Panc1 (cell line): Measurements from ENCODE around the gene NCK2. TPM values are rescaled to one million over a fixed set of nuclear protein-coding genes. Genes with fewer than 3 reads are reported as not detected.

Source experiments
- ATAC-seq: fragments of 200-7000 bp; cut with Tn5 transposase; 2 replicates; pipeline ENCODE4 v1.9.1; 2020; ENCODE audit warnings: mild to moderate bottlenecking, moderate library complexity
- BruUV-seq: library from RNA; stranded (reverse); fragments of 400-500 nt; replicated peaks from 2 replicates; lab custom pipeline; 2021; lab: Mats Ljungman, UMichigan
- CTCF ChIA-PET: fragments of 300-600 bp; sonication (Branson Sonifier 250); formaldehyde crosslinking; loops from one replicate; lab custom pipeline; 2022; ENCODE audit warnings: antibody characterized with exemption; lab: Charles Lee
- POLR2A ChIA-PET: fragments of 300-600 bp; sonication (Branson Sonifier 250); formaldehyde crosslinking; loops from one replicate; lab custom pipeline; 2022; ENCODE audit warnings: antibody characterized with exemption; lab: Charles Lee
- DNase-seq: peaks from one replicate; pipeline ENCODE4 v3.0.0-alpha.2; 2010; ENCODE audit warnings: low read depth, low spot score
- H3K27ac ChIP-seq: 2 replicates; pipeline ENCODE4 v1.5.1; 2011; ENCODE audit warnings: mild to moderate bottlenecking, low read length, inconsistent platforms
- H3K27me3 ChIP-seq: fragments of 200-500 bp; sonication (Bioruptor generic); 2 replicates; pipeline ENCODE4 v1.6.0; 2014; ENCODE audit warnings: low read length, inconsistent platforms; ENCODE audit not compliant: control insufficient read depth, insufficient read depth
- H3K36me3 ChIP-seq: fragments of 200-500 bp; sonication (Bioruptor generic); 2 replicates; pipeline ENCODE4 v1.5.1; 2014; ENCODE audit warnings: inconsistent platforms, mild to moderate bottlenecking, low read length, moderate library complexity; ENCODE audit not compliant: control insufficient read depth, insufficient read depth
- H3K4me1 ChIP-seq: 2 replicates; pipeline ENCODE4 v1.5.1; 2011; ENCODE audit warnings: inconsistent platforms, mild to moderate bottlenecking, low read length, moderate library complexity; ENCODE audit not compliant: control insufficient read depth, insufficient read depth
- H3K4me3 ChIP-seq, 2 experiments: 2 replicates each; pipeline ENCODE4 v1.5.1; 2011 to 2012; ENCODE audit warnings: low read depth in 2 of 2, low read length in 2 of 2, mild to moderate bottlenecking in 2 of 2, inconsistent platforms in 1 of 2, moderate library complexity in 1 of 2
- H3K9me3 ChIP-seq: fragments of 200-500 bp; sonication (Bioruptor generic); 2 replicates; pipeline ENCODE4 v1.5.1; 2014; ENCODE audit warnings: low read depth, mild to moderate bottlenecking, inconsistent platforms, low read length, moderate library complexity; ENCODE audit not compliant: control insufficient read depth, insufficient read depth
- POLR2AphosphoS5 ChIP-seq: IDR thresholded peaks from 2 replicates; pipeline ENCODE4 v1.6.1; 2012; ENCODE audit warnings: mild to moderate bottlenecking, low read depth, low read length, moderate library complexity
- SIN3A ChIP-seq: IDR thresholded peaks from 2 replicates; pipeline ENCODE4 v1.6.1; 2012; ENCODE audit warnings: low read depth, mild to moderate bottlenecking, low read length, moderate library complexity, borderline replicate concordance; ENCODE audit not compliant: insufficient read depth
- TCF7L2 ChIP-seq: IDR thresholded peaks from 2 replicates; pipeline ENCODE4 v1.6.1; 2011; ENCODE audit warnings: mild to moderate bottlenecking, low read depth, low read length, inconsistent platforms
- in situ Hi-C: cut with HindIII; loops from 2 replicates; pipeline ENCODE4 v1.10.0; 2016; ENCODE audit warnings: low sequenced_read_pairs, low pct_unique_long_range_greater_than_20kb
- intact Hi-C: fragments of 100-400 bp; cut with micrococcal nuclease; formaldehyde crosslinking; loops from one replicate; pipeline ENCODE4 v1.10.0; 2022; ENCODE audit not compliant: unreplicated experiment
- total RNA-seq: library from RNA; stranded (reverse); gene quantifications from one replicate; pipeline ENCODE4 v1.2.1, GENCODE V29; 2021; ENCODE audit not compliant: unreplicated experiment
- TF ChIP-seq, protein P1 (sequence below): fragments of 450-650 bp; IDR thresholded peaks from 2 replicates; pipeline ENCODE4 v1.5.1; 2017; ENCODE audit warnings: mild to moderate bottlenecking
- TF ChIP-seq, protein P2 (sequence below), 2 experiments: IDR thresholded peaks; 2 replicates each; pipeline ENCODE4 v1.6.1; 2011 to 2012; ENCODE audit warnings: low read depth in 2 of 2, control low read depth in 1 of 2, low read length in 1 of 2, mild to moderate bottlenecking in 1 of 2, moderate library complexity in 1 of 2; ENCODE audit not compliant: insufficient read depth in 1 of 2

The NCK2 gene
- total RNA-seq, 1 experiment from 2014 or later = 60.7 TPM

DNA sequence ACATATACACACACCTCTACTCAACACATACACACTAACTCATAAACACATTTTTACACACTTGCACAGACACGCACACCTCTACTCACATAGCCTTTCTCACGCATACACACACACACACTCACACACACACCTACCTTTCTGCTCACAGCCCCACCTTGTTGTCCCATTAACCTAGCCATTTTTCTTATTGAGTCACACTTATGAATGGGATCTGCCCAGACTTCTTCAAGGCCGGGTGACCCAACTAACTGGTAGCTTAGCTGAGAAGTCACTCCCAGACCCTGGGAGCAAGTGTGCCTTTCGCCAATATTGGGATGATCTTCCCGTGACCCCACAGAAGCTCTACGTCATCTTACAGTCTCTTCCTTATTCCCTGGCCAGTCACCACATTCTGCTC lies 192.2 kb downstream of the NCK2 start:
- DNase-seq = no peak
- Histone ChIP-seq H3K27ac (no peak overlapping the region), H3K4me1 (no peaks in the 10 kb centered on the region), H3K9me3 (no peaks in the 10 kb centered on the region), H3K36me3 (no peaks in the 10 kb centered on the region), H3K27me3 (no peaks in the 10 kb centered on the region), H3K4me3 (no peak overlapping the region)
- ATAC-seq = no peak
- no peak for TF ChIP-seq TCF7L2
- TF ChIP-seq, protein P1, sequence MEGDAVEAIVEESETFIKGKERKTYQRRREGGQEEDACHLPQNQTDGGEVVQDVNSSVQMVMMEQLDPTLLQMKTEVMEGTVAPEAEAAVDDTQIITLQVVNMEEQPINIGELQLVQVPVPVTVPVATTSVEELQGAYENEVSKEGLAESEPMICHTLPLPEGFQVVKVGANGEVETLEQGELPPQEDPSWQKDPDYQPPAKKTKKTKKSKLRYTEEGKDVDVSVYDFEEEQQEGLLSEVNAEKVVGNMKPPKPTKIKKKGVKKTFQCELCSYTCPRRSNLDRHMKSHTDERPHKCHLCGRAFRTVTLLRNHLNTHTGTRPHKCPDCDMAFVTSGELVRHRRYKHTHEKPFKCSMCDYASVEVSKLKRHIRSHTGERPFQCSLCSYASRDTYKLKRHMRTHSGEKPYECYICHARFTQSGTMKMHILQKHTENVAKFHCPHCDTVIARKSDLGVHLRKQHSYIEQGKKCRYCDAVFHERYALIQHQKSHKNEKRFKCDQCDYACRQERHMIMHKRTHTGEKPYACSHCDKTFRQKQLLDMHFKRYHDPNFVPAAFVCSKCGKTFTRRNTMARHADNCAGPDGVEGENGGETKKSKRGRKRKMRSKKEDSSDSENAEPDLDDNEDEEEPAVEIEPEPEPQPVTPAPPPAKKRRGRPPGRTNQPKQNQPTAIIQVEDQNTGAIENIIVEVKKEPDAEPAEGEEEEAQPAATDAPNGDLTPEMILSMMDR = no peak
- TF ChIP-seq POLR2AphosphoS5 = no peak
- TF ChIP-seq SIN3A = no peak
- TF ChIP-seq, protein P2, sequence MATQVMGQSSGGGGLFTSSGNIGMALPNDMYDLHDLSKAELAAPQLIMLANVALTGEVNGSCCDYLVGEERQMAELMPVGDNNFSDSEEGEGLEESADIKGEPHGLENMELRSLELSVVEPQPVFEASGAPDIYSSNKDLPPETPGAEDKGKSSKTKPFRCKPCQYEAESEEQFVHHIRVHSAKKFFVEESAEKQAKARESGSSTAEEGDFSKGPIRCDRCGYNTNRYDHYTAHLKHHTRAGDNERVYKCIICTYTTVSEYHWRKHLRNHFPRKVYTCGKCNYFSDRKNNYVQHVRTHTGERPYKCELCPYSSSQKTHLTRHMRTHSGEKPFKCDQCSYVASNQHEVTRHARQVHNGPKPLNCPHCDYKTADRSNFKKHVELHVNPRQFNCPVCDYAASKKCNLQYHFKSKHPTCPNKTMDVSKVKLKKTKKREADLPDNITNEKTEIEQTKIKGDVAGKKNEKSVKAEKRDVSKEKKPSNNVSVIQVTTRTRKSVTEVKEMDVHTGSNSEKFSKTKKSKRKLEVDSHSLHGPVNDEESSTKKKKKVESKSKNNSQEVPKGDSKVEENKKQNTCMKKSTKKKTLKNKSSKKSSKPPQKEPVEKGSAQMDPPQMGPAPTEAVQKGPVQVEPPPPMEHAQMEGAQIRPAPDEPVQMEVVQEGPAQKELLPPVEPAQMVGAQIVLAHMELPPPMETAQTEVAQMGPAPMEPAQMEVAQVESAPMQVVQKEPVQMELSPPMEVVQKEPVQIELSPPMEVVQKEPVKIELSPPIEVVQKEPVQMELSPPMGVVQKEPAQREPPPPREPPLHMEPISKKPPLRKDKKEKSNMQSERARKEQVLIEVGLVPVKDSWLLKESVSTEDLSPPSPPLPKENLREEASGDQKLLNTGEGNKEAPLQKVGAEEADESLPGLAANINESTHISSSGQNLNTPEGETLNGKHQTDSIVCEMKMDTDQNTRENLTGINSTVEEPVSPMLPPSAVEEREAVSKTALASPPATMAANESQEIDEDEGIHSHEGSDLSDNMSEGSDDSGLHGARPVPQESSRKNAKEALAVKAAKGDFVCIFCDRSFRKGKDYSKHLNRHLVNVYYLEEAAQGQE (IDR thresholded peaks at IDR 0.05; ENCODE audit: insufficient read depth in 1 of 2, low read depth in 2 of 2, low read length in 1 of 2) = no peak
- no TSS peak for BruUV-seq
- POLR2A ChIA-PET = interaction anchor here (0.7 kb wide), 1 partner anchor 19 kb away, joined by 8 read pairs; no protein-coding TSS in a partner anchor
- intact Hi-C loops (no loop called here), in situ Hi-C loops (no loop called here)
- CTCF ChIA-PET = no interaction called here

DNA sequence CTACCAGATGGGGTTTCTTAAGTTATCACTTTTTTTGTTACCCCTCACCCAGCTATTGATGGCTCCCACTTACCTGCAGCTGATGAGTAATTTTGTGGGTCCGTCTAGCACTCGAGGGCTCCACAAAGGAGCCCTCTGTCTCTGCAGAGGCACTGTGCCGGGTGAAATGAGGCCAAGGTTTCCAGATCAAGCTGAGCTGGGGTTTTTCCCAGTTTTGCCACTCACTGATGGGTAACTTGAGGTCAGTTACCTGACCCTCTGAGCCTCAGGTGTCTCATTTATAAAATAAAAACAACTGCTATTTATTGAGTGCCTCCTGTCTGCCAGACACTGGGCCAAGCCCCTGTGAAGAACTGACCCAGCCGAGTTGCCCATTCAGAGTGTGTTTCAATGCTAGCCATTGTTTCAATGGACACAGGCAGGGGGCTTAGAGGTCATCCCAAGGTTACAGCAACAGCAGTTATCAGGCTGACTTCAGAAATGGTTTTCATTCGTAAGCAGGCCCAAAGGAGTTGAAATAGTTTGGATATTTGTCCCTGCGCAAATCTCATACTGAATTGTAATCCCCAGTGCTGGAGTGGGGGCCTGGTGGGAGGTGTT lies 192.9 kb downstream of the NCK2 start:
- no peaks in the 10 kb centered on the region for H3K4me1 ChIP-seq
- in situ Hi-C loops = no loop called here
- no peak overlapping the region for H3K4me3 ChIP-seq
- ATAC-seq (no peak), DNase-seq (no peak)
- H3K36me3 ChIP-seq = no peaks in the 10 kb centered on the region
- ChIA-PET POLR2A (interaction anchor here (0.7 kb wide), 1 partner anchor 18 kb away, joined by 8 read pairs; no protein-coding TSS in a partner anchor), CTCF (no interaction called here)
- H3K9me3 ChIP-seq = no peaks in the 10 kb centered on the region
- H3K27me3 ChIP-seq = no peaks in the 10 kb centered on the region
- no peak overlapping the region for H3K27ac ChIP-seq
- intact Hi-C loops = no loop called here
- TF ChIP-seq, protein P2 (IDR thresholded peaks at IDR 0.05; ENCODE audit: insufficient read depth in 1 of 2, low read depth in 2 of 2, low read length in 1 of 2) = no peak
- TF ChIP-seq POLR2AphosphoS5 (no peak), SIN3A (no peak), TCF7L2 (no peak)
- BruUV-seq = no TSS peak
